ENCODE results near the gene ZAP70. TPM values are rescaled to one million over a fixed set of nuclear protein-coding genes. Genes with fewer than 3 reads are reported as not detected.
"Not testable (repeated sequence)": the region's sequence is repeated elsewhere in the genome, so short reads cannot be mapped to it uniquely, and the experiment has no call there.

ZAP70 gene
- total RNA-seq, 1 experiment from 2014 or later: not detected

DNA sequence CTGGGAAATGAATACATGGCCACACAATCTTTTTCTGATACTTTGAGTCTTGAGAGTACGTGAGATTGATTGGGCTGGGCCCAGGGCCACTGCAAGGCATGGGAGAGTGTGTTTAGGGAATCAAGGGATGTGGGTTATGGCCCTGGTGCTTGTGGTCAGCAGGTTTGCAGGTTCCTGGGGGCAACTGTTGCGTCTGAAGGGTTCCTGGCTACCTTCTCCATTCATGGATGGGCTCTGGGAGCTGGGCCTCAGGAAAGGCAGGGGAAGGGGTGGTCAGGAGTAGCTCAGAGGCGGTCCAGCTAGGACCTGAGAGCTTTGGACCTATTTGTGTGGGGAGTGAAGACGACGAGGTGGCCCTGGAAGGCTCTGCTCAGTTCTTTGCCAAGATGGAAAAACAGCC lies 8.4 kb upstream of the ZAP70 start:
- Histone ChIP-seq H3K4me3 (no peak overlapping the region), H3K4me1 (replicated peaks) (no peaks in the 10 kb centered on the region), H3K9me3 (replicated peaks) (no peaks in the 10 kb centered on the region), H3K36me3 (no peaks in the 10 kb centered on the region), H3K27me3 (replicated peaks) (peaks cover 9% of the 10 kb centered on the region), H3K27ac (no peak overlapping the region)
- DNase-seq (ENCODE audit: low read depth in 1 of 2, low spot score in 2 of 2): no peak

DNA sequence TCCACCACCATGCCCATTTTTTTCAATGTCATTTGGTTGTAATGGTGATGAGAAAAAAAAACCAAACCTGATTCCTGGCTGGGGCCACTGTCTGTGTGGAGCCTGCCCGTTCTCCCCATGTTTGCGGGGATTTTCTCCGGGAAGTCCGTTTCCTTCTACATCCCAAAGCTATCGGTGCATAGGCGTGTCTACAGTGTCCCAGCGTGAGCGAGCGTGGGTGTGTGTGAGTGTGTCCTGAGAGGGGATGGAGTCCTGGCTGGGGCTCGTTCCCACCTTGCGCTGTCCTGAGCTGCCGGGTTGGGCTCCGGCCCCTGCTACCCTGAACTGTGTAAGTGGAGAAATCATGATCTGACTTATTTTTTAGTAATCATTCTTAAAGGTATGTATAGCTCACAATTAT lies 7.3 kb upstream of the ZAP70 start:
- H3K4me3 ChIP-seq: no peak overlapping the region
- peaks cover 9% of the 10 kb centered on the region for H3K27me3 ChIP-seq (replicated peaks)
- peak in 1 of 2 experiments; percentile 32 for DNase-seq (ENCODE audit: low read depth in 1 of 2, low spot score in 2 of 2)
- H3K4me1 ChIP-seq (replicated peaks): no peaks in the 10 kb centered on the region
- H3K27ac ChIP-seq: no peak overlapping the region
- no peaks in the 10 kb centered on the region for H3K36me3 ChIP-seq
- H3K9me3 ChIP-seq (replicated peaks): no peaks in the 10 kb centered on the region

DNA sequence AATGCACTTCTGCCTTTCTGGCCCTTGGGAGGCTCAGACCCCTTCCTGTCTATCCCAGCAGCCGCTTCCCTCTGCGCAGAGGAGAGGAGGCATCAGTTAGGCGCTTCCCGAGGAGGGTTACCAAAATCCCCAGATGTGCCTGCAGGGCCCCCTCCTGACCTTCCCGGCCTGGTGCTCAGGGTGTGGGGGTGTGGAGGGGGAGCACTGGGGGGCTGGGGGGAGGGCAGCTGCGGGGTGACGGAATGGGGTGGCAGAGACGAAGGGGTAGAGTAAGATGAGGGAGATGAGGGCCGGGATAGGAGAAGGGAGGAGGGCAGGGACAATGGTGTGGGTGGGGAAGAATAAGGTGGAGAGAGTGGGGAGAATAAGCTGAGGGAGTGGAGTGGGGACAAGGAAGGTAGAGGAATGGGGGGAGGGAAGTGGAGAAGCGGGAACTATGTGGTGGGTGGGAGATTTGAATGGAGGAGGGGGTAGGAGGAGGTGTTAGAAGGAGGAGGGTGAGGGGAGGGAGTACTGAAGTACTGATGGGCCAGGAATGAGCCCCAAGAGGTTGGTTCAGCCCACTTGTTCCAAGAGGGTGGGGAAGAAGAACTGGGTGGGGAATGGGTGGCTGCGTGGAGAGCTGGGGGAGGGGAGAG lies 6.5 kb upstream of the ZAP70 start:
- Histone ChIP-seq H3K4me1 (replicated peaks) (no peaks in the 10 kb centered on the region), H3K27me3 (replicated peaks) (peaks cover 9% of the 10 kb centered on the region), H3K4me3 (no peak overlapping the region), H3K36me3 (no peaks in the 10 kb centered on the region), H3K9me3 (replicated peaks) (no peaks in the 10 kb centered on the region), H3K27ac (no peak overlapping the region)
- DNase-seq (ENCODE audit: low read depth in 1 of 2, low spot score in 2 of 2): peak in 1 of 2 experiments; percentile 22

DNA sequence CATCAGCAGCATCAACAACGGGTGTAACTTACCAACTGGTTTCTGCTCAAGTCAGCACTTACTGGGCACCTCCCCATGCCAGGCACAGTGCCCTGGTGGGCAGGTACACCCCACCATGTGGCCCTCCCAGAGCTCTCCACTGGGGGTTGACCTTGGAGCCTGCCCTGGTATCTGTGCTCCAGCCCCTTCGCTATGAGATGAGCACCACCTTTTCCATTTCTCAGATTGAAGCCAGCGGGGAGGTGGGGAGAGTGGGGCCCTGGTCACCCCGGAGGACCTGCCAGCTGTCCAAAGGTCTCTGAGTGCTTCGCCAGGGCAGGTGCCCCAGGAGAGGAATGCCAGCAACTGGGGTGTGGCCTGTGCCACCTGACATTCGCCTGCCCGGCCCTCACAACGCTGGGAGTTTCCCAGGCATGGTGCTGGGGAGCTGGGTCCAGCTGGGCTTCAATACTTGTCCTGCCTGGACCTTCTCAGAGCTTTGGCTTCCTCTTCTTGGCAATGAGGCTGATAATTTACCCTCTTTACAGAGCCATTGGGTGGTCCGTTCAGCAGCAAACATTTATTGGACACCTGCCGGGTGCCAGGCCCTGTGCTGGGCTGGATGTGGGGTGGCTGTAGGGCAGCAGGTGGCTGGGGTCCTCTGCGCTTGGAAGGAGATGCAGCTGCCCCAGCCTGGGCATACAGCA lies 5.9 kb upstream of the ZAP70 start:
- Histone ChIP-seq H3K4me1 (replicated peaks) (no peaks in the 10 kb centered on the region), H3K4me3 (no peak overlapping the region)

DNA sequence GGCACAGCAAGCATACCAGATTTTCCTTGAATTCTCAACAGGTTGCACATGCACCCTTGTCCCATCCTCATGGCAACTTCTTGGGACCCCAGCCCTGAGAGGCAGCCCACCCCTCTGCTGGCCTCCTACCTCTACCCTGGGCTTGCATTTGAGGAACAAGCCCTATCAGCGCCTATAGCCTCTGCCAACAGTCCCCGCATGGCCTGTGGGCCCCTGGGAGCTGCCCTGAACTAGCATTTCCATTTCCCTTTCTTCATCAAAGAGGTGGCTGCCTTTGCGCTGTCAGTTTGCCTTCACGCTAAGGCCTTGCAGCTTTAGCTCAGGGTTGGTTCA lies 5.4 kb upstream of the ZAP70 start:
- H3K4me1 ChIP-seq (replicated peaks): no peaks in the 10 kb centered on the region
- H3K27ac ChIP-seq: no peak overlapping the region
- peaks cover 9% of the 10 kb centered on the region for H3K27me3 ChIP-seq (replicated peaks)
- H3K4me3 ChIP-seq: no peak overlapping the region
- H3K9me3 ChIP-seq (replicated peaks): no peaks in the 10 kb centered on the region
- DNase-seq (ENCODE audit: low read depth in 1 of 2, low spot score in 2 of 2): no peak
- H3K36me3 ChIP-seq: no peaks in the 10 kb centered on the region

More for the DNA sequence above, 5.9 kb upstream of the ZAP70 start:
- H3K36me3 ChIP-seq: no peaks in the 10 kb centered on the region
- DNase-seq (ENCODE audit: low read depth in 1 of 2, low spot score in 2 of 2): no peak
- no peaks in the 10 kb centered on the region for H3K9me3 ChIP-seq (replicated peaks)
- H3K27ac ChIP-seq: no peak overlapping the region
- peaks cover 9% of the 10 kb centered on the region for H3K27me3 ChIP-seq (replicated peaks)

DNA sequence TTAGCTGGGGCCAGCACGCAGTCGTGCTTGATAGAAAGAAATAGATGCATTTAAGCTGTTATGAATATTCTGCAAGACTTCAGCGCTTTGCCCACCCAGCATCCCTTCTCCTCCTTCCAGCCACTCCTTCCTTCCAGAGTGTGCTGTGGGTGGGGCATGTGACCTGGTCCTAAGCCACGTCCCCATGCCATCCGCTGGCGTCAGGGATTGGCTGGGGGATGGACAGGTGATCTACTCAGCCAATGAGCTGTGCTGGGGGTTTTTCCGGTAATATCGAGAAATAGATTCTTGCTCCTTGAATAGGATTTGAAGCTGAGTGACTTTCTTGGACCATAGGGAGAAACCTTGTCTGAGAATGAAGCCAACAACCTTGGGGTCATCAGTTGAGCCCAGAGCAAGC lies 4.8 kb upstream of the ZAP70 start:
- Histone ChIP-seq H3K27me3 (replicated peaks) (peaks cover 8% of the 10 kb centered on the region), H3K27ac (no peak overlapping the region), H3K36me3 (no peaks in the 10 kb centered on the region), H3K9me3 (replicated peaks) (no peaks in the 10 kb centered on the region), H3K4me1 (replicated peaks) (no peaks in the 10 kb centered on the region), H3K4me3 (no peak overlapping the region)
- DNase-seq (ENCODE audit: low read depth in 1 of 2, low spot score in 2 of 2): no peak

DNA sequence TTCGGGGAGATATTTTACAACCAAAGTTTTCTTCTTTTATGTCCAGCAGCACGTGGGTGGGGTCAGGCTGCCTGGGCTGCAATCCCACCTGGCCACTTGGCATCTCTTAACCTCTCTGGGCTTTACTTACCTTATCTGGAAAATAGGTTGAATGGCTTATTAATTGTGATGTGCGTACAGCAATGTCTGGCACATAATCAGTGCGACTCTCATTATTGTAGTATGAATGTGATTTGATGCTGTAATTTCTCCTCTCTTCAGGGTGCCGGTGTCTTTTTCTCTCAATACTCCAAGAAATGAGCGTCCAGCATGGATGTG lies 2.0 kb upstream of the ZAP70 start:
- DNase-seq (ENCODE audit: low read depth in 1 of 2, low spot score in 2 of 2): no peak
- no peaks in the 10 kb centered on the region for H3K4me1 ChIP-seq (replicated peaks)
- H3K9me3 ChIP-seq (replicated peaks): no peaks in the 10 kb centered on the region
- H3K27ac ChIP-seq: no peak overlapping the region
- no peaks in the 10 kb centered on the region for H3K36me3 ChIP-seq
- no peak overlapping the region for H3K4me3 ChIP-seq
- no peaks in the 10 kb centered on the region for H3K27me3 ChIP-seq (replicated peaks)

DNA sequence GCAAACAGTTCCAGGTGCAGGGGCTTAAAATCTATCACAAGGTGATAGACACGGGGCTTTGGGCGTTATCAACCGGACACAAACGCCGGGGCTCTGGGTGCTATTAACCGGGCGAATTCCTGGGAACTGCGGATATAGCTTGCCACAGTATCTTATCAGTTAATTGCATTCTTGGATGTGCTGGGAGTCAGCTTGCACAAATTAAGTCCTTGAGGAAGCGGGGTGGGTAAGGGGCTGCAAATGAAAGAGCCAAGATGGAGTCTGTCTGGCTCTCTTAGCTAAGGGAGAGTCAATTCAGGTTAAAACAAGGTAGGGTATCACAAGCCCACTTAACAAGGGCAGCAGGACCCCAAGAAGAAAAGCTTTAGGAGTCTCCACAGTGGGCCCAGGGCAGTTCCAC lies 1.2 kb upstream of the ZAP70 start:
- H3K27ac ChIP-seq; H3K9me3 ChIP-seq (replicated peaks); H3K27me3 ChIP-seq (replicated peaks); H3K4me3 ChIP-seq; H3K4me1 ChIP-seq (replicated peaks); DNase-seq (ENCODE audit: low read depth in 1 of 2, low spot score in 2 of 2); H3K36me3 ChIP-seq: not testable (repeated sequence)

DNA sequence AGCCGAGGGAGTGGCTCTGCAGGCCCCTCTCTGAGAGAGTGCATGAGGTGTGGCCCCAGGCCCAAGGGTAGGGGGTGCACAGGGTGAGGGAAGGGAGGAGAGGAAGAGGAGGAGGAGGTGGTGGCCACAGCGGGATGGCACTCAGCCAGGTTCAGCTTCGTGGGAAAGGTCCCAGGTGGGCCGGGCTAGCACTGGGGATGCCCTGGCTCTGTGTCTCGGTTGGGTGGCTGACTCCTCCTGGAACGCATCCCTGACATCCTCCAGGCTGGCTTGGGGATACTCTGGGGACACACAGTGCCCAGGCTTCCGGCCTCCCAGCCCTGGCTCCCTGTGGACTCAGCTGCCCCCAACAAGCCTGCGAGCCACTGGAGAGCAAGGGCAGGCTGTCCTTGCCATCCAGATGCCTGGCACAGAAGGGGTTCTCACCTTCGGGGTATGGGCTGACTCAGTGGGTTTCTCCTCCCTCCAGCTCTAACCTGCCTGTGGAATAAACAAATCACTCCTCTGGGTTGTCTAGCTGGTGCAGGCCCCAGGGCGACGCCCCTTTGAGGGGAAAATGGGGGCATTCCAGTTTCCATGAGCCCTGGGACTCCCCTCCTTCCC lies 582 bp upstream of the ZAP70 start:
- H3K36me3 ChIP-seq: no peaks in the 10 kb centered on the region
- H3K4me1 ChIP-seq (replicated peaks): no peaks in the 10 kb centered on the region
- no peak for DNase-seq (ENCODE audit: low read depth in 1 of 2, low spot score in 2 of 2)
- H3K27ac ChIP-seq: no peak overlapping the region
- no peaks in the 10 kb centered on the region for H3K9me3 ChIP-seq (replicated peaks)
- no peak overlapping the region for H3K4me3 ChIP-seq
- H3K27me3 ChIP-seq (replicated peaks): no peaks in the 10 kb centered on the region

DNA sequence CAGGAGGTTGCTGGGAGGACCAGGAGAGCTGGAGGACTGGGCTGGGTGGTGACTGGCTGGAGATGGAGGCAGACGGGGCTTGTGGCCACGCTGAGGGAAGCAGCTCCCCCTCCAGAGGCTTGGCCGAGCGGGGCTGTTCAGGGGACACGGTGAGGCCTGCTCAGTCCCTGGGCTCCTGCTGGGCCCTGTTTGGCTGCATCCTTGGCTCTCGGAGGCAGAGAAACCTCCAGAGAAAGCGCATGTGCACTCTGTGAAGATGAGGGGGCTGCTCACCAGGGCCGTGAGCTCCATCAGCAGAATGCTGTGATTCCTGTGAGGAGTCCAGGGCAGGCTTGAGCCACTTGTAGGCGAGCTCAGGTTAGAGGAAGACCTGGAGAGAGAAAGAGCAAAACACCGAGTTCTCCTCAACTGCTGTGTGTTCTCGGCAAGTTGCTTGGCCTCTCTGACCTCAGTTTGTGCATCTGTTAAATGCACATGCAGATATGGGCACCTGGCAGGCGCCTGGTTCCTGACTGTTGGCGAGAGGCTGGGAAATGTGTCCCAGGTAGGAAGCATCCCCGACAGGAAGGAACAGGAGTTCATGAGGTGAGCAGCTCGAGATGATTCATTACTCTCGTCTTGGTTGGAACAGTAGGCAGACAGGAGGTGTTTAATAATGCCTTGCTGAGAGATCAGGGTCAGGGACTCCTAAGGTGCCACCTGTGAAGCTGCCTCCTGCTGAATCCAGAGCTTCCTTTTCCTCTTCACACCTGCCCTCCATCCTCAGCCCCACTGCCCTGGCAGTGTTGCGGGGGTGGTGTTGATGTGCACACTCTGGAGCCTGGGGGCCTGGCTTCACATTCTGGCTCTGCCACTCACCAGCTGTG lies 941 bp downstream of the ZAP70 start:
- H3K27me3 ChIP-seq (replicated peaks): no peaks in the 10 kb centered on the region
- no peaks in the 10 kb centered on the region for H3K9me3 ChIP-seq (replicated peaks)
- H3K4me1 ChIP-seq (replicated peaks): no peaks in the 10 kb centered on the region
- H3K27ac ChIP-seq: no peak overlapping the region
- no peaks in the 10 kb centered on the region for H3K36me3 ChIP-seq
- no peak for DNase-seq (ENCODE audit: low read depth in 1 of 2, low spot score in 2 of 2)
- no peak overlapping the region for H3K4me3 ChIP-seq

DNA sequence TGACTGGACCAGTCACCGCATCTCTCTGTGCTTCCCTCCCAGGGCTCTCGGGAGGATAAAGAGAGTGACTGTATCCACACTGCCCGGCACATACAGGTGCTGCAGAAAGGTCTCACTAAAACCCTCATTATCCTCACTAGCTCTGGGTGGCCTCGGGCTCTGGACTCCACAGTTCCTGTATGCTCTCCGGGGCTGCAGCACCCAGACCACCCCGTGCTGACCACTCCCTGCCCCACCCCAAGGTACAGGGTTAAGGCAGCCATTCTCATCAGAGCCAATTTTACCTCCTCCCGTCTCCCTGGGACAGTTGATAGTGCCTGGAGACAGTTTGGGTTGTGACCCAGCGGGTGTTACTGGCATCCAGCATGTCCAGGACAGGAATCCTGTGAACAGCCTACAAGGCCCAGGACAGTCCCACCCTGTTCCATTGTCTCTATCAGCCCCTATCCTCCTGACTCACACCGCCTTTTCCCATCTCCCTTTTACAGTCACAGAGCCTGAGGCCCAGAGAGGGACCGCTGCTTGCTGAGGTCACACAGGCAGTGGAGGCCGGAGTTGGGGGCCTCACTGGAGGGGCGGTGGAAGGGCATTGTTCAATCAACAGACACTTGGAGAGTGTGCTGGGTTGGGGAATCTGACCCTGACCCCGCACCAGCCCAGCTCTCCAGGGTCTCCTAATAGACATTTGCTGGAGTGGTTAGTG lies 1.7 kb downstream of the ZAP70 start:
- Histone ChIP-seq H3K27ac (no peak overlapping the region), H3K4me1 (replicated peaks) (no peaks in the 10 kb centered on the region), H3K36me3 (no peaks in the 10 kb centered on the region), H3K27me3 (replicated peaks) (no peaks in the 10 kb centered on the region), H3K9me3 (replicated peaks) (no peaks in the 10 kb centered on the region), H3K4me3 (no peak overlapping the region)
- no peak for DNase-seq (ENCODE audit: low read depth in 1 of 2, low spot score in 2 of 2)

DNA sequence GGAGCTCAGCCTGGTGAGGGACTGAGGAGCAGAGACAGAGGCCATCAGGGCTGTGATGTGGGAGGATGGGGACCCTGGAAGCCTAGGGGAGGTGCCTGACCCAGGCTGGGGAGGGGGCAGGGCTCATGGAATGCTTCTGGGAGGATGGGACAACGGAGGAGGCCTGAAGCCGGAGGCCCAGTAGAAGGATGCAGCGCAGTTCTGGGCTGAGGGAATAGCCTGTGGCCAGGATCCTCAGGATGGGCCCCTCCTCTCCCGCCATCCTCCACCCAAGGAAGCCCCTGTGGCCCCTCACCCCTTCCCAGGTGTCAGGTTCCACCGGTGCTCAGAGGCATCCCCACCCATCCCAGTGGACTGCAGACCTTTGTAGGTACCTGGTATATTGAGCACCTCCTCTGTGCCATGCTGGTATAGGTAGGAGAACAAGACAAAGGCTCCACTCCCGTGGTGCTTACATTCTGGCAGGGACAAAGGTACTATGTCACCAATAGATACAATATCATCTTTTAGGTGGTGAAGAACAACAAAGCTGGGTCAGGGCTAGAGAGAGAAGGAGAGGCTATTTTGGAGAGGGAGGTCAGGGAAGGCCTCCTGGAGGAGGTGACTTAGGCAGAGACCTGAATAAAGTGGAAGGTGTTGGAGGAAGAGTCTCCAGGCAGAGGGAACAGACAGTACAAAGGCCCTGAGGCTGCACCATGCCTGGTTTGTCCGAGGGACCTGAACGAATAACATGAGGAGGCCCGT lies 2.7 kb downstream of the ZAP70 start:
- Histone ChIP-seq H3K27me3 (replicated peaks) (no peaks in the 10 kb centered on the region), H3K27ac (no peak overlapping the region), H3K4me3 (no peak overlapping the region), H3K9me3 (replicated peaks) (no peaks in the 10 kb centered on the region), H3K36me3 (no peaks in the 10 kb centered on the region), H3K4me1 (replicated peaks) (no peaks in the 10 kb centered on the region)
- DNase-seq (ENCODE audit: low read depth in 1 of 2, low spot score in 2 of 2): no peak

Data from SJSA1 (cell line).